ENCODE data around the gene CEACAM6.
"Not testable (repeated sequence)": the region's sequence is repeated elsewhere in the genome, so short reads cannot be mapped to it uniquely, and the experiment has no call there.

The CEACAM6 gene

GRCh38 chr19:41755328-41755913 lies at the start of gene CEACAM6:
Gene CEACAM6 (plus strand): TSS chr19:41755530. CDS start chr19:41755639, 109 bp downstream.
- Histone ChIP-seq H3K36me3 (ENCODE audit: insufficient read depth, low read depth, low read length) (no peaks in the 10 kb centered on the region), H3K9me3 (ENCODE audit: insufficient read depth, low read depth, low read length) (no peaks in the 10 kb centered on the region), H3K4me1 (ENCODE audit: insufficient read depth, low read length) (no peaks in the 10 kb centered on the region), H3K9ac (ENCODE audit: low read depth, low read length) (no peak within 1 kb of the TSS), H3K27ac (ENCODE audit: low read length) (no peak within 1 kb of the TSS), H3K4me3 (ENCODE audit: low read length) (no peak within 1 kb of the TSS), H3K27me3 (ENCODE audit: insufficient read depth, low read length) (peaks cover 30% of the 10 kb centered on the region)

- Histone ChIP-seq H3K36me3 (ENCODE audit: insufficient read depth, low read depth, low read length) (no peaks in the 10 kb centered on the region), H3K9ac (ENCODE audit: low read depth, low read length) (no peak overlapping the region), H3K9me3 (ENCODE audit: insufficient read depth, low read depth, low read length) (no peaks in the 10 kb centered on the region), H3K4me1 (ENCODE audit: insufficient read depth, low read length) (no peaks in the 10 kb centered on the region), H3K4me3 (ENCODE audit: low read length) (peak overlapping the region; percentile 53; the same call in 1 of the 2 replicates), H3K27me3 (ENCODE audit: insufficient read depth, low read length) (peaks cover 20% of the 10 kb centered on the region), H3K27ac (ENCODE audit: low read length) (no peak overlapping the region)
Observed at GRCh38 chr19:41706741-41707501, 48.4 kb upstream of the CEACAM6 start.

GRCh38 chr19:41707502-41707812 lies 47.9 kb upstream of the CEACAM6 start:
- Histone ChIP-seq H3K4me3 (ENCODE audit: low read length) (no peak overlapping the region), H3K4me1 (ENCODE audit: insufficient read depth, low read length) (no peaks in the 10 kb centered on the region), H3K9me3 (ENCODE audit: insufficient read depth, low read depth, low read length) (no peaks in the 10 kb centered on the region), H3K9ac (ENCODE audit: low read depth, low read length) (no peak overlapping the region), H3K36me3 (ENCODE audit: insufficient read depth, low read depth, low read length) (no peaks in the 10 kb centered on the region), H3K27me3 (ENCODE audit: insufficient read depth, low read length) (peaks cover 20% of the 10 kb centered on the region), H3K27ac (ENCODE audit: low read length) (no peak overlapping the region)

- Histone ChIP-seq H3K4me3 (ENCODE audit: low read length) (no peak overlapping the region), H3K36me3 (ENCODE audit: insufficient read depth, low read depth, low read length) (no peaks in the 10 kb centered on the region), H3K4me1 (ENCODE audit: insufficient read depth, low read length) (no peaks in the 10 kb centered on the region), H3K9ac (ENCODE audit: low read depth, low read length) (no peak overlapping the region), H3K9me3 (ENCODE audit: insufficient read depth, low read depth, low read length) (no peaks in the 10 kb centered on the region), H3K27me3 (ENCODE audit: insufficient read depth, low read length) (peaks cover 20% of the 10 kb centered on the region), H3K27ac (ENCODE audit: low read length) (no peak overlapping the region)
Observed at GRCh38 chr19:41707871-41708371, 47.4 kb upstream of the CEACAM6 start.

GRCh38 chr19:41708481-41708880 lies 46.8 kb upstream of the CEACAM6 start, which contains the start of gene CEACAM5:
Gene CEACAM5 (plus strand): TSS chr19:41708626. CDS start chr19:41708732, 106 bp downstream.
- H3K27ac ChIP-seq (ENCODE audit: low read length), result no peak within 1 kb of the TSS
- H3K4me1 ChIP-seq (ENCODE audit: insufficient read depth, low read length), result no peaks in the 10 kb centered on the region
- no peaks in the 10 kb centered on the region for H3K36me3 ChIP-seq (ENCODE audit: insufficient read depth, low read depth, low read length)
- H3K9me3 ChIP-seq (ENCODE audit: insufficient read depth, low read depth, low read length), result no peaks in the 10 kb centered on the region
- H3K9ac ChIP-seq (ENCODE audit: low read depth, low read length), result no peak within 1 kb of the TSS
- no peak within 1 kb of the TSS for H3K4me3 ChIP-seq (ENCODE audit: low read length)
- peaks cover 23% of the 10 kb centered on the region for H3K27me3 ChIP-seq (ENCODE audit: insufficient read depth, low read length)

GRCh38 chr19:41709516-41709915 lies 45.8 kb upstream of the CEACAM6 start:
- H3K36me3 ChIP-seq (ENCODE audit: insufficient read depth, low read depth, low read length); H3K4me1 ChIP-seq (ENCODE audit: insufficient read depth, low read length); H3K27ac ChIP-seq (ENCODE audit: low read length); H3K9ac ChIP-seq (ENCODE audit: low read depth, low read length); H3K4me3 ChIP-seq (ENCODE audit: low read length); H3K9me3 ChIP-seq (ENCODE audit: insufficient read depth, low read depth, low read length): not testable (repeated sequence)
- H3K27me3 ChIP-seq (ENCODE audit: insufficient read depth, low read length), result peaks cover 29% of the 10 kb centered on the region

- Histone ChIP-seq H3K9ac (ENCODE audit: low read depth, low read length) (no peak overlapping the region), H3K36me3 (ENCODE audit: insufficient read depth, low read depth, low read length) (no peaks in the 10 kb centered on the region), H3K4me3 (ENCODE audit: low read length) (no peak overlapping the region), H3K4me1 (ENCODE audit: insufficient read depth, low read length) (no peaks in the 10 kb centered on the region), H3K27ac (ENCODE audit: low read length) (no peak overlapping the region), H3K9me3 (ENCODE audit: insufficient read depth, low read depth, low read length) (no peaks in the 10 kb centered on the region), H3K27me3 (ENCODE audit: insufficient read depth, low read length) (peaks cover 28% of the 10 kb centered on the region)
Observed at GRCh38 chr19:41709951-41710645, 45.2 kb upstream of the CEACAM6 start.

GRCh38 chr19:41711376-41712261 lies 43.7 kb upstream of the CEACAM6 start:
- no peaks in the 10 kb centered on the region for H3K4me1 ChIP-seq (ENCODE audit: insufficient read depth, low read length)
- H3K4me3 ChIP-seq (ENCODE audit: low read length), result no peak overlapping the region
- no peaks in the 10 kb centered on the region for H3K9me3 ChIP-seq (ENCODE audit: insufficient read depth, low read depth, low read length)
- H3K36me3 ChIP-seq (ENCODE audit: insufficient read depth, low read depth, low read length), result no peaks in the 10 kb centered on the region
- no peak overlapping the region for H3K9ac ChIP-seq (ENCODE audit: low read depth, low read length)
- H3K27ac ChIP-seq (ENCODE audit: low read length), result no peak overlapping the region
- H3K27me3 ChIP-seq (ENCODE audit: insufficient read depth, low read length), result peaks cover 21% of the 10 kb centered on the region

GRCh38 chr19:41714598-41714997 lies 40.7 kb upstream of the CEACAM6 start:
- no peak overlapping the region for H3K4me3 ChIP-seq (ENCODE audit: low read length)
- H3K4me1 ChIP-seq (ENCODE audit: insufficient read depth, low read length), result no peaks in the 10 kb centered on the region
- peaks cover 23% of the 10 kb centered on the region for H3K27me3 ChIP-seq (ENCODE audit: insufficient read depth, low read length)
- no peaks in the 10 kb centered on the region for H3K9me3 ChIP-seq (ENCODE audit: insufficient read depth, low read depth, low read length)
- no peak overlapping the region for H3K9ac ChIP-seq (ENCODE audit: low read depth, low read length)
- no peaks in the 10 kb centered on the region for H3K36me3 ChIP-seq (ENCODE audit: insufficient read depth, low read depth, low read length)
- no peak overlapping the region for H3K27ac ChIP-seq (ENCODE audit: low read length)

GRCh38 chr19:41718761-41719160 lies 36.6 kb upstream of the CEACAM6 start:
- H3K27me3 ChIP-seq (ENCODE audit: insufficient read depth, low read length), result peaks cover 14% of the 10 kb centered on the region; the same call in 1 of the 2 replicates
- H3K9ac ChIP-seq (ENCODE audit: low read depth, low read length), result no peak overlapping the region

GRCh38 chr19:41720103-41720502 lies 35.2 kb upstream of the CEACAM6 start:
- H3K4me1 ChIP-seq (ENCODE audit: insufficient read depth, low read length), result no peaks in the 10 kb centered on the region
- no peaks in the 10 kb centered on the region for H3K9me3 ChIP-seq (ENCODE audit: insufficient read depth, low read depth, low read length)
- H3K27me3 ChIP-seq (ENCODE audit: insufficient read depth, low read length), result peaks cover 6% of the 10 kb centered on the region; the same call in 1 of the 2 replicates

More at GRCh38 chr19:41718761-41719160, 36.6 kb upstream of the CEACAM6 start:
- Histone ChIP-seq H3K4me1 (ENCODE audit: insufficient read depth, low read length) (no peaks in the 10 kb centered on the region), H3K36me3 (ENCODE audit: insufficient read depth, low read depth, low read length) (no peaks in the 10 kb centered on the region), H3K27ac (ENCODE audit: low read length) (no peak overlapping the region), H3K9me3 (ENCODE audit: insufficient read depth, low read depth, low read length) (no peaks in the 10 kb centered on the region), H3K4me3 (ENCODE audit: low read length) (no peak overlapping the region)

More at GRCh38 chr19:41720103-41720502, 35.2 kb upstream of the CEACAM6 start:
- Histone ChIP-seq H3K27ac (ENCODE audit: low read length) (no peak overlapping the region), H3K36me3 (ENCODE audit: insufficient read depth, low read depth, low read length) (no peaks in the 10 kb centered on the region), H3K4me3 (ENCODE audit: low read length) (no peak overlapping the region), H3K9ac (ENCODE audit: low read depth, low read length) (no peak overlapping the region)
